ENCODE data around the gene CAMSAP2.

GRCh38 chr1:200907611-200908097 is 169.0 kb downstream of the CAMSAP2 start:
- TF ChIP-seq EP300 (IDR thresholded peaks at IDR 0.05) (peak in 1 of 2 experiments; percentile 48; a peak in 1 of 5 replicates), CTCF (IDR thresholded peaks at IDR 0.05) (no peak), PHF8 (IDR thresholded peaks at IDR 0.05; ENCODE audit: borderline replicate concordance, low read depth) (no peak), POLR2A (IDR thresholded peaks at IDR 0.05; ENCODE audit: low read length) (no peak), ELK1 (IDR thresholded peaks at IDR 0.05; ENCODE audit: low read depth, low read length) (no peak), MAZ (IDR thresholded peaks at IDR 0.05; ENCODE audit: borderline replicate concordance, low read depth, low read length) (no peak)

Data from A549 (cell line).